Measurements from ENCODE around the gene ITPKB.
A peak's percentile ranks its signal among the peaks of the same experiment; 100 is the strongest.

Gene ITPKB

DNA sequence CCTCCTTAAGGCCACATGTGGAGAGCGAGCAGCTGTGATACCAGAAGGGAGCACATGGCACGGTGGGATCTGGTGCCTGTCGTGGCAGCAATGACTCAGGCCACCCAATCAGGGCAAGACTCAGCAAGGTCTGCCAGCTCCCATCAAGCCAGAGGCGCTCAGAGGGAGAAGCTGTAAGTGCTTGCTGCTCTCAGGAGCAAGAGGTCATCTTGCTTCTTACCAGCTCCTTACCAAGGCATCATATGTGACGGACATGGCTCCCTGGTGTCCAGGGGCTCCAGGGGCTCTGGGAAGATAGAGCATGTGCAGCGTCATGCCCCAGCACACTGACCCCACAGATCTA lies 72.9 kb downstream of the ITPKB start:
- DNase-seq (ENCODE audit: insufficient read length, low spot score) (no peak), FAIRE-seq (no peak)
- no peak for TF ChIP-seq PAX5 (IDR thresholded peaks at IDR 0.05; ENCODE audit: insufficient read depth, low read length, severe bottlenecking)
- TF ChIP-seq POLR2AphosphoS5 (IDR thresholded peaks at IDR 0.05; ENCODE audit: low read depth, low read length), result no peak
- no peak for TF ChIP-seq TAF1 (IDR thresholded peaks at IDR 0.05; ENCODE audit: low read depth, low read length)
- TF ChIP-seq POU2F2 (IDR thresholded peaks at IDR 0.05; ENCODE audit: low read depth, low read length), result no peak
- no peak for TF ChIP-seq SPI1 (IDR thresholded peaks at IDR 0.05; ENCODE audit: low read depth, low read length)
- TF ChIP-seq POLR2A (IDR thresholded peaks at IDR 0.05; ENCODE audit: low read depth, low read length), result no peak

GRCh38 chr1:226665505-226666163 lies 73.4 kb downstream of the ITPKB start:
- TF ChIP-seq POLR2AphosphoS5 (IDR thresholded peaks at IDR 0.05; ENCODE audit: low read depth, low read length) (no peak), SPI1 (IDR thresholded peaks at IDR 0.05; ENCODE audit: low read depth, low read length) (no peak), PAX5 (IDR thresholded peaks at IDR 0.05; ENCODE audit: insufficient read depth, low read length, severe bottlenecking) (no peak), POU2F2 (IDR thresholded peaks at IDR 0.05; ENCODE audit: low read depth, low read length) (no peak), TAF1 (IDR thresholded peaks at IDR 0.05; ENCODE audit: low read depth, low read length) (no peak), POLR2A (IDR thresholded peaks at IDR 0.05; ENCODE audit: low read depth, low read length) (no peak)
- no peak for FAIRE-seq
- no peak for DNase-seq (ENCODE audit: insufficient read length, low spot score)

DNA sequence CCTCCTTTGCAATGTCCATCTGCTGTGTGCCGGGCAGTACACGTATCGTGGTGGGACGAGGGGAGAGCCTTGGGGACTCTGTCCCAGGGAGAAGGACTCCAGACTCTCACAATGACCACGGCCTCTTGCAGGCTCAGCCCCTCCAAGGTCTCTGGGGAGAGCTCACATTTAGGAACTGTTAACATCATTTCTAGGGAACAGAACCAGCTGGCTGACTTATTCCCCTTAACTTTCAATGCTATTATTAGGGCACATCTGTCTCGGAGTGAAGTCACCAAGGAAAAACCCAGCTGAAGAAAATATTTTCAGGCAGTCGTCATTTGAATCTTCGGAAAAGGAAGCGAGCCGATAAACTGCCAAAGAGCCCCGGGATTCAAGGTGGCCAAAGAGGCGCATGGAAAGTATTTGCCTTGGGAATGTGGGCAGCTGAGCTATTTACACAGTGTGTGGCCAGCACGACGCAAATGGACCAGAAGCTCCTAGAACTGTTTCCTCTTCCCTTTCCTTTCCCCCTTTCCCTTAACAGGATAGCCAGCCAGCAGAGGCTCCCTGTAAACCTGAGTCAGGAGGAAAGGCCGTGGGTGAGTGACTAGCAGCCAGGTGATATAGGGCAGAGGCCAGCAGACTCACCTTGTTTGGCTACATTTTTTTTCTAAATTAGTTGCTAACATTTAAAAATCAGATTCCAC lies 74.5 kb downstream of the ITPKB start:
- no peak for FAIRE-seq
- DNase-seq (ENCODE audit: insufficient read length, low spot score), result no peak
- TF ChIP-seq TAF1 (IDR thresholded peaks at IDR 0.05; ENCODE audit: low read depth, low read length) (no peak), SPI1 (IDR thresholded peaks at IDR 0.05; ENCODE audit: low read depth, low read length) (no peak), POU2F2 (IDR thresholded peaks at IDR 0.05; ENCODE audit: low read depth, low read length) (no peak), PAX5 (IDR thresholded peaks at IDR 0.05; ENCODE audit: insufficient read depth, low read length, severe bottlenecking) (no peak), POLR2A (IDR thresholded peaks at IDR 0.05; ENCODE audit: low read depth, low read length) (no peak), POLR2AphosphoS5 (IDR thresholded peaks at IDR 0.05; ENCODE audit: low read depth, low read length) (no peak)

- DNase-seq (ENCODE audit: insufficient read length, low spot score) (no peak), FAIRE-seq (no peak)
- TF ChIP-seq TAF1 (IDR thresholded peaks at IDR 0.05; ENCODE audit: low read depth, low read length), result 0 out of 2 replicates have a peak, but pooled peaks have one; percentile 15
- no peak for TF ChIP-seq SPI1 (IDR thresholded peaks at IDR 0.05; ENCODE audit: low read depth, low read length)
These were observed 75.8 kb downstream of the ITPKB start for GRCh38 chr1:226663327-226663704.

DNA sequence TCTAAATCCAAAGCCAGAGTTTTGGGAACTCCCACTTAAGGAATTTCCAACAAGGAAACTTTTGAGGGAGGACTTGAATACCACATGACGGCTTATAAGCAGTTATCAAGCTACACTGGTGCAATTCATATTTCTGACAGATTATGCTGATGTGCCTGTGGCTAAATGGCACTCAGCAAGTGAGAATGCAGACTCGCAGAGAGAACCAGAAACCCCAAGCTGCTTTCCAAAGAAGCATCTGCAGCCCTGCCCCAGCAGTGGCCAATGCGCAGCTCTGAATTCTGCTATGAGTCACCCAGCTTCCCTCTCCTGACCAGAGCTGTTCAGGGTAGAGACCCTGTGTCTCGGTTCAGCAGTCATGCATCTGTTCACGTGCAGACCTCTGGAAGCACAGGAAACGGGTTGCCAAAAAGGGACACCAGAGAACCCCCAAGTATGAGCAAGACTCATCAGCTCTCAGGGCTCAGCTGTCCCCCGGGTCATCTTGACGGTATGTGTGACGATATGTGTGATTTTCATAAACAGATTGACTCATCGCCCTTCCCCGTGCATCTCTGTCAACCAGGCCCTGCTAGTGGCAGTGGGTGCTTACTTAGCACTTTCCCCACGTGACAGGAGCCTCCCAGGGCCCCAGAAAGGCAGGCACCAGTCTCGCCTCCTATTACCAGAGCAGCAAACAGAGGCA lies 76.3 kb downstream of the ITPKB start:
- no peak; the same call in 1 of the 2 replicates for TF ChIP-seq POLR2AphosphoS5 (IDR thresholded peaks at IDR 0.05; ENCODE audit: low read depth, low read length)
- peak; percentile 87 for TF ChIP-seq POU2F2 (IDR thresholded peaks at IDR 0.05; ENCODE audit: low read depth, low read length)
- no peak for TF ChIP-seq TAF1 (IDR thresholded peaks at IDR 0.05; ENCODE audit: low read depth, low read length)
- TF ChIP-seq SPI1 (IDR thresholded peaks at IDR 0.05; ENCODE audit: low read depth, low read length), result 0 out of 2 replicates have a peak, but pooled peaks have one; percentile 20
- TF ChIP-seq PAX5 (IDR thresholded peaks at IDR 0.05; ENCODE audit: insufficient read depth, low read length, severe bottlenecking), result peak; percentile 96
- TF ChIP-seq POLR2A (IDR thresholded peaks at IDR 0.05; ENCODE audit: low read depth, low read length), result no peak
- FAIRE-seq (peak; percentile 100), DNase-seq (ENCODE audit: insufficient read length, low spot score) (peak; percentile 75)

DNA sequence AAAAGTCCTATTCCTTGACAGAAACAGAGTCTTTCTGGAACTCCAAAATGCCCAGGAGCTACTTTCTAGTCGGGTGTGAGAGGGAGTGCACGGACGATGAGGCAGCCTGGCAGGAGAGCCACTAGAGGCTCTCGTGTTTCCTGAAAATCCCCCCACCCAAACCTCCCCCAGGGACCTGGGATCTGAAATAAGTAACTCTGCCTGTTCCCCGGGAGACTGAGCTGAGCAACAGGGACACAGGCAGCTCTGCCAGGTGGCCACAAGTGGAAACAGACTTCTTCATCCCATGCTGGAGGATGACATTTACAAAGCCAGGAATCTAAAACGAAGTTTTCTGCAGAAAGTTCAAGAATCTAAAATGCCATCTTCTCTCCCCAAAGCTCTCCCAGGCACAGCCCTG lies 77.1 kb downstream of the ITPKB start:
- DNase-seq (ENCODE audit: insufficient read length, low spot score) (no peak), FAIRE-seq (no peak)
- TF ChIP-seq SPI1 (IDR thresholded peaks at IDR 0.05; ENCODE audit: low read depth, low read length) (no peak), TAF1 (IDR thresholded peaks at IDR 0.05; ENCODE audit: low read depth, low read length) (no peak), POLR2A (IDR thresholded peaks at IDR 0.05; ENCODE audit: low read depth, low read length) (no peak), PAX5 (IDR thresholded peaks at IDR 0.05; ENCODE audit: insufficient read depth, low read length, severe bottlenecking) (no peak), POLR2AphosphoS5 (IDR thresholded peaks at IDR 0.05; ENCODE audit: low read depth, low read length) (no peak), POU2F2 (IDR thresholded peaks at IDR 0.05; ENCODE audit: low read depth, low read length) (no peak)

GRCh38 chr1:226661271-226661670 lies 77.8 kb downstream of the ITPKB start:
- no peak for TF ChIP-seq POLR2A (IDR thresholded peaks at IDR 0.05; ENCODE audit: low read depth, low read length)
- no peak for DNase-seq (ENCODE audit: insufficient read length, low spot score)
- FAIRE-seq, result no peak

GRCh38 chr1:226660410-226661182 lies 78.5 kb downstream of the ITPKB start:
- FAIRE-seq (peak; percentile 16), DNase-seq (ENCODE audit: insufficient read length, low spot score) (no peak)
- TF ChIP-seq POLR2AphosphoS5 (IDR thresholded peaks at IDR 0.05; ENCODE audit: low read depth, low read length) (no peak), SPI1 (IDR thresholded peaks at IDR 0.05; ENCODE audit: low read depth, low read length) (no peak), POU2F2 (IDR thresholded peaks at IDR 0.05; ENCODE audit: low read depth, low read length) (no peak), PAX5 (IDR thresholded peaks at IDR 0.05; ENCODE audit: insufficient read depth, low read length, severe bottlenecking) (no peak), POLR2A (IDR thresholded peaks at IDR 0.05; ENCODE audit: low read depth, low read length) (no peak), TAF1 (IDR thresholded peaks at IDR 0.05; ENCODE audit: low read depth, low read length) (no peak)

GRCh38 chr1:226659641-226660040 lies 79.4 kb downstream of the ITPKB start:
- TF ChIP-seq POLR2A (IDR thresholded peaks at IDR 0.05; ENCODE audit: low read depth, low read length) (no peak), TAF1 (IDR thresholded peaks at IDR 0.05; ENCODE audit: low read depth, low read length) (no peak), POU2F2 (IDR thresholded peaks at IDR 0.05; ENCODE audit: low read depth, low read length) (no peak), SPI1 (IDR thresholded peaks at IDR 0.05; ENCODE audit: low read depth, low read length) (no peak), POLR2AphosphoS5 (IDR thresholded peaks at IDR 0.05; ENCODE audit: low read depth, low read length) (no peak), PAX5 (IDR thresholded peaks at IDR 0.05; ENCODE audit: insufficient read depth, low read length, severe bottlenecking) (no peak)
- FAIRE-seq (no peak), DNase-seq (ENCODE audit: insufficient read length, low spot score) (no peak)

All from GM12891 (cell line).